CD14-positive monocyte (primary cell): ENCODE results near the gene DDX42. TPM values are rescaled to one million over a fixed set of nuclear protein-coding genes. Genes with fewer than 3 reads are reported as not detected.
"Not testable (repeated sequence)": the region's sequence is repeated elsewhere in the genome, so short reads cannot be mapped to it uniquely, and the experiment has no call there.

Source experiments
- DNase-seq, 3 donors: peaks; one replicate each; pipeline ENCODE4 v3.0.0-alpha.2; 2011 to 2022
- H2AFZ ChIP-seq: 2 replicates; pipeline ENCODE4 v1.6.0; 2012; ENCODE audit warnings: mild to moderate bottlenecking, low read depth, low read length, inconsistent platforms; ENCODE audit not compliant: insufficient read depth, poor library complexity, severe bottlenecking
- H3K27ac ChIP-seq, 2 donors: 1 replicate in 1 of 2; 2 replicates in 1 of 2; pipeline ENCODE4 v1.5.1; 2012 to 2013; ENCODE audit warnings: low read length in 2 of 2, control low read depth in 1 of 2, inconsistent platforms in 1 of 2, low read depth in 1 of 2, mild to moderate bottlenecking in 1 of 2
- H3K27me3 ChIP-seq, 2 donors: one replicate each; pipeline versions ENCODE4 v1.6.0 to v1.6.1; 2011 to 2013; ENCODE audit warnings: low read length in 2 of 2; ENCODE audit not compliant: control insufficient read depth in 2 of 2, insufficient read depth in 2 of 2
- H3K36me3 ChIP-seq, 2 donors: replicated peaks in 1 of 2; 1 replicate in 1 of 2; 2 replicates in 1 of 2; pipeline versions ENCODE4 v1.5.1 to v1.6.1; 2012 to 2013; ENCODE audit warnings: low read length in 2 of 2, control low read depth in 1 of 2, inconsistent platforms in 1 of 2, mild to moderate bottlenecking in 1 of 2; ENCODE audit not compliant: insufficient read depth in 2 of 2, control insufficient read depth in 1 of 2
- H3K4me1 ChIP-seq, 2 donors: 1 replicate in 1 of 2; 2 replicates in 1 of 2; pipeline versions ENCODE4 v1.5.1 to v1.6.1; 2012 to 2013; ENCODE audit warnings: low read length in 2 of 2, control low read depth in 1 of 2, inconsistent platforms in 1 of 2, mild to moderate bottlenecking in 1 of 2, moderate library complexity in 1 of 2; ENCODE audit not compliant: insufficient read depth in 2 of 2, control insufficient read depth in 1 of 2
- H3K4me2 ChIP-seq: replicated peaks from 2 replicates; pipeline ENCODE3; 2012; ENCODE audit warnings: low read length, moderate library complexity, mild to moderate bottlenecking; ENCODE audit not compliant: poor library complexity, severe bottlenecking; ENCODE audit errors: extremely low read depth
- H3K4me3 ChIP-seq, 3 experiments: fragments of 200-600 bp in 1 of 3; sonication (generic) in 1 of 3; replicated peaks in 1 of 3; 1 replicate in 2 of 3; 2 replicates in 1 of 3; pipeline ENCODE4 v1.5.1; 2011 to 2013; ENCODE audit warnings: low read length in 3 of 3, mild to moderate bottlenecking in 3 of 3, control low read depth in 2 of 3, low read depth in 2 of 3, inconsistent platforms in 1 of 3, moderate library complexity in 1 of 3
- H3K79me2 ChIP-seq: 2 replicates; pipeline ENCODE4 v1.6.0; 2012; ENCODE audit warnings: mild to moderate bottlenecking, control low read depth, inconsistent platforms, low read length, moderate library complexity; ENCODE audit not compliant: insufficient read depth
- H3K9ac ChIP-seq: 2 replicates; pipeline ENCODE4 v1.6.0; 2017; ENCODE audit warnings: low read length, mild to moderate bottlenecking; ENCODE audit not compliant: insufficient read depth, poor library complexity, severe bottlenecking
- H3K9me3 ChIP-seq, 2 donors: replicated peaks in 1 of 2; 1 replicate in 1 of 2; 2 replicates in 1 of 2; pipeline versions ENCODE4 v1.5.1 to v1.6.1; 2012 to 2013; ENCODE audit warnings: low read length in 2 of 2, control low read depth in 1 of 2; ENCODE audit not compliant: control insufficient read depth in 1 of 2, insufficient read depth in 1 of 2
- H4K20me1 ChIP-seq: 2 replicates; pipeline ENCODE4 v1.6.0; 2012; ENCODE audit warnings: mild to moderate bottlenecking, low read length, control low read depth, moderate library complexity; ENCODE audit not compliant: insufficient read depth
- H3K27ac Mint-ChIP-seq, 7 donors: one replicate each; pipeline ENCODE4 v1.8.0; 2020; ENCODE audit warnings: mild to moderate bottlenecking in 7 of 7, mixed read lengths in 7 of 7, moderate library complexity in 6 of 7, inconsistent platforms in 2 of 7
- H3K27me3 Mint-ChIP-seq, 3 donors: one replicate each; pipeline ENCODE4 v1.8.0; 2021 to 2022; ENCODE audit warnings: low read depth in 3 of 3, mild to moderate bottlenecking in 3 of 3, mixed read lengths in 3 of 3, moderate library complexity in 3 of 3, inconsistent platforms in 1 of 3
- H3K36me3 Mint-ChIP-seq, 2 donors: one replicate each; pipeline ENCODE4 v1.8.0; 2020; ENCODE audit warnings: mixed read lengths in 2 of 2, inconsistent platforms in 1 of 2, mild to moderate bottlenecking in 1 of 2
- H3K4me1 Mint-ChIP-seq: one replicate; pipeline ENCODE4 v1.8.0; 2020; ENCODE audit warnings: mild to moderate bottlenecking, mixed read lengths
- H3K4me3 Mint-ChIP-seq, 2 donors: one replicate each; pipeline ENCODE4 v1.8.0; 2020; ENCODE audit warnings: mild to moderate bottlenecking in 2 of 2, mixed read lengths in 2 of 2, moderate library complexity in 1 of 2
- H3K9me3 Mint-ChIP-seq, 7 donors: one replicate each; pipeline ENCODE4 v1.8.0; 2020 to 2022; ENCODE audit warnings: mixed read lengths in 7 of 7, mild to moderate bottlenecking in 6 of 7, moderate library complexity in 6 of 7, inconsistent platforms in 2 of 7
- CTCF ChIP-seq: fragments of 200-600 bp; IDR thresholded peaks from one replicate; pipeline ENCODE4 v1.8.0; 2022; ENCODE audit warnings: antibody characterized with exemption, mild to moderate bottlenecking
- WGBS: methylation state at CpG from one replicate; pipeline ENCODE4 v1.1.5; 2013; ENCODE audit warnings: missing lambda C conversion rate; ENCODE audit not compliant: insufficient coverage; 5-methylcytosine and 5-hydroxymethylcytosine counted together
- intact Hi-C, 2 donors: fragments of 100-400 bp; cut with micrococcal nuclease; formaldehyde crosslinking; loops; one replicate each; pipeline versions ENCODE4 v1.15.0 to v1.15.1; 2023
- polyA plus RNA-seq, 3 donors: library from polyadenylated mRNA; depleted of rRNA in 1 of 3; unstranded in 2 of 3; stranded (reverse) in 1 of 3; fragments of 300-500 nt in 2 of 3; fragments of >200 nt in 1 of 3; fragmentation: Illumina TruSeq in 2 of 3; gene quantifications; 1 replicate in 2 of 3; 2 replicates in 1 of 3; pipeline ENCODE4 v1.2.3, GENCODE V29; 2012 to 2021

Gene DDX42
- polyA plus RNA-seq, 3 donors: 3.1 to 89.2 (median 5.3) TPM

GRCh38 chr17:63854709-63855108 is 80.7 kb downstream of the DDX42 start:
- Histone ChIP-seq H3K4me1 (no peaks in the 10 kb centered on the region), H3K4me3 (no peak overlapping the region), H3K27me3 (no peaks in the 10 kb centered on the region), H4K20me1 (no peaks in the 10 kb centered on the region), H3K36me3 (no peaks in the 10 kb centered on the region), H2AFZ (no peak overlapping the region), H3K27ac (no peak overlapping the region), H3K9ac (no peak overlapping the region), H3K9me3 (no peaks in the 10 kb centered on the region), H3K79me2 (no peaks in the 10 kb centered on the region), H3K4me2 (no peak overlapping the region)
- TF ChIP-seq CTCF: no peak
- Mint-ChIP-seq H3K27ac (no peak overlapping the region), H3K27me3 (peaks cover 5 to 10% (median 7%) of the 10 kb centered on the region in 3 donors), H3K4me3 (no peak overlapping the region), H3K9me3 (peaks cover 0 to 6% (median 0%) of the 10 kb centered on the region in 7 donors), H3K36me3 (peaks cover 0 to 1% of the 10 kb centered on the region in 2 donors), H3K4me1 (no peaks in the 10 kb centered on the region)
- 98% methylated on average over 4 of the region's 5 CpGs for WGBS
- intact Hi-C loops: no loop called here
- DNase-seq: no peak

GRCh38 chr17:63855185-63855584 is 81.2 kb downstream of the DDX42 start:
- H3K9ac ChIP-seq: no peak overlapping the region
- WGBS: 96% methylated on average over 5 of the region's 8 CpGs
- H3K4me1 Mint-ChIP-seq: no peaks in the 10 kb centered on the region
- H3K4me3 Mint-ChIP-seq: no peak overlapping the region
- H3K27me3 ChIP-seq: no peaks in the 10 kb centered on the region
- H3K4me3 ChIP-seq: no peak overlapping the region
- peaks cover 0 to 6% (median 0%) of the 10 kb centered on the region in 7 donors for H3K9me3 Mint-ChIP-seq
- H3K79me2 ChIP-seq: no peaks in the 10 kb centered on the region
- H4K20me1 ChIP-seq: no peaks in the 10 kb centered on the region
- no peaks in the 10 kb centered on the region for H3K36me3 Mint-ChIP-seq
- no peak overlapping the region for H2AFZ ChIP-seq
- no peaks in the 10 kb centered on the region for H3K36me3 ChIP-seq
- no peaks in the 10 kb centered on the region for H3K9me3 ChIP-seq
- no peak overlapping the region for H3K4me2 ChIP-seq
- no peaks in the 10 kb centered on the region for H3K4me1 ChIP-seq
- no peak overlapping the region for H3K27ac Mint-ChIP-seq
- TF ChIP-seq CTCF: no peak
- peaks cover 1 to 10% (median 7%) of the 10 kb centered on the region in 3 donors for H3K27me3 Mint-ChIP-seq
- intact Hi-C loops: no loop called here
- no peak overlapping the region for H3K27ac ChIP-seq
- DNase-seq: no peak

GRCh38 chr17:63856425-63856824 is 82.5 kb downstream of the DDX42 start:
- H3K27ac Mint-ChIP-seq, DNase-seq, H3K27ac ChIP-seq: not testable (repeated sequence)

More at GRCh38 chr17:63856425-63856824, 82.5 kb downstream of the DDX42 start:
- H3K4me1 Mint-ChIP-seq, H3K36me3 Mint-ChIP-seq, intact Hi-C loops, H3K4me3 Mint-ChIP-seq, H3K79me2 ChIP-seq, H3K9ac ChIP-seq, H4K20me1 ChIP-seq, H3K4me1 ChIP-seq, H3K4me3 ChIP-seq, H3K36me3 ChIP-seq, H3K27me3 ChIP-seq, H3K9me3 Mint-ChIP-seq, H2AFZ ChIP-seq, H3K9me3 ChIP-seq, H3K4me2 ChIP-seq: not testable (repeated sequence)
- peaks cover 0 to 10% (median 7%) of the 10 kb centered on the region in 3 donors for H3K27me3 Mint-ChIP-seq
- 95% methylated on average over 6 of the region's 8 CpGs for WGBS
